Measurements from ENCODE around the gene IRF4. TPM values are rescaled to one million over a fixed set of nuclear protein-coding genes. Genes with fewer than 3 reads are reported as not detected.

IRF4 gene
- total and polyA plus RNA-seq, 2 experiments from 2014 or later = 1.3 to 1.9 TPM

- H3K27me3 Mint-ChIP-seq (ENCODE audit: insufficient read depth, low read depth, poor library complexity) = peaks cover 55% of the 10 kb centered on the region
- DNase-seq (ENCODE audit: low spot score) (no peak), ATAC-seq (no peak)
- Histone ChIP-seq H3K9me2 (ENCODE audit: insufficient read depth) (no peaks in the 10 kb centered on the region), H4K20me1 (replicated peaks; ENCODE audit: insufficient read depth) (no peaks in the 10 kb centered on the region; the same call in 1 of the 2 replicates), H3K79me2 (replicated peaks; ENCODE audit: insufficient read depth) (no peaks in the 10 kb centered on the region), H3K27ac (ENCODE audit: low read depth) (no peak overlapping the region), H3K4me1 (ENCODE audit: insufficient read depth) (peaks cover 10% of the 10 kb centered on the region), H3K27me3 (ENCODE audit: insufficient read depth) (peaks cover 61% of the 10 kb centered on the region), H2AFZ (no peak overlapping the region), H3K36me3 (ENCODE audit: insufficient read depth) (no peaks in the 10 kb centered on the region), H3F3A (replicated peaks; ENCODE audit: low read depth) (no peaks in the 10 kb centered on the region), H3K4me3 (no peak overlapping the region), H3K4me2 (no peak overlapping the region)
- H3K27ac Mint-ChIP-seq = no peak overlapping the region
- no peak overlapping the region for H3K4me3 Mint-ChIP-seq
- peaks cover 4% of the 10 kb centered on the region; the same call in 2 of the 3 replicates for H3K9me3 Mint-ChIP-seq
- TF ChIP-seq ZNF462 (CRISPR knock-in tag; IDR thresholded peaks at IDR 0.05) = no peak
- TF ChIP-seq CTCF (conservative IDR thresholded peaks at IDR 0.05; ENCODE audit: low read depth in 2 of 2) = peak in 1 of 2 experiments; percentile 22; a peak in 1 of 4 replicates
- peaks cover 7% of the 10 kb centered on the region for H3K4me1 Mint-ChIP-seq
- H3K36me3 Mint-ChIP-seq (ENCODE audit: low read depth) = peaks cover 4% of the 10 kb centered on the region; the same call in 1 of the 3 replicates
These were observed 1.9 kb upstream of the IRF4 start for GRCh38 chr6:389622-390021.

All from GM23338 (cell line).